NB4 (cell line): Measurements from ENCODE around the gene FREY1.
A peak's percentile ranks its signal among the peaks of the same experiment; 100 is the strongest.

ENCODE experiments used
- DNase-seq: peaks from one replicate; pipeline ENCODE4 v3.0.0; 2010; ENCODE audit warnings: low read depth
- H3K4me3 ChIP-seq: one replicate; pipeline ENCODE4 v1.5.1; 2011; ENCODE audit warnings: mild to moderate bottlenecking, low read depth, low read length, moderate library complexity
- MAX ChIP-seq: IDR thresholded peaks from 2 replicates; pipeline ENCODE4 v1.6.1; 2011; ENCODE audit warnings: low read depth, low read length
- MYC ChIP-seq: IDR thresholded peaks from 2 replicates; pipeline ENCODE4 v1.6.1; 2011; ENCODE audit warnings: low read depth, low read length
- POLR2A ChIP-seq: IDR thresholded peaks from 2 replicates; pipeline ENCODE4 v1.6.1; 2011; ENCODE audit warnings: mild to moderate bottlenecking; ENCODE audit not compliant: insufficient read length; ENCODE audit errors: extremely low read depth
- TF ChIP-seq, protein P1 (sequence below): IDR thresholded peaks from one replicate; pipeline ENCODE4 v1.5.1; 2012; ENCODE audit warnings: low read depth, low read length

Gene FREY1

DNA sequence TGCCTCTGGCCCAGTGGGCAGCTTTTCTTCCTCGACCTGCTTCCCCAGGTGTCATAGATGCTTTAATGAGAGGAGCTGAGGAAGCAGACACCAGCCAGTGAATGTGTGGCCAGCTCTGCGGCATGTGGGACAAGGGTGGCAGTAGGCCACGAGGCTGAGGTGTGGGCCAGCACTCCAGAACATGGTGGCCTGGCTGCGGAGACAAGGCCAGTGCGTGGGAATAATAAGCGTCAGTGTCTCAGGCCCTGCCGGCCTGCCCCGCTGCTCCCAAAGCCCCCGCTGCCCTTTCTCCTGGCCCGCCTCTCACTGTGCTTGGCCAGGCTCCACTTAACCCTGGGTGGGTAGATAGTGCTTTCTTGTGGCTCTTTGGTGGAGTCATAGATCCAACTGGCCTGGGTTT lies 19.5 kb downstream of the FREY1 start:
- DNase-seq = no peak
- TF ChIP-seq MAX (no peak), POLR2A (no peak), MYC (no peak)
- TF ChIP-seq, protein P1, sequence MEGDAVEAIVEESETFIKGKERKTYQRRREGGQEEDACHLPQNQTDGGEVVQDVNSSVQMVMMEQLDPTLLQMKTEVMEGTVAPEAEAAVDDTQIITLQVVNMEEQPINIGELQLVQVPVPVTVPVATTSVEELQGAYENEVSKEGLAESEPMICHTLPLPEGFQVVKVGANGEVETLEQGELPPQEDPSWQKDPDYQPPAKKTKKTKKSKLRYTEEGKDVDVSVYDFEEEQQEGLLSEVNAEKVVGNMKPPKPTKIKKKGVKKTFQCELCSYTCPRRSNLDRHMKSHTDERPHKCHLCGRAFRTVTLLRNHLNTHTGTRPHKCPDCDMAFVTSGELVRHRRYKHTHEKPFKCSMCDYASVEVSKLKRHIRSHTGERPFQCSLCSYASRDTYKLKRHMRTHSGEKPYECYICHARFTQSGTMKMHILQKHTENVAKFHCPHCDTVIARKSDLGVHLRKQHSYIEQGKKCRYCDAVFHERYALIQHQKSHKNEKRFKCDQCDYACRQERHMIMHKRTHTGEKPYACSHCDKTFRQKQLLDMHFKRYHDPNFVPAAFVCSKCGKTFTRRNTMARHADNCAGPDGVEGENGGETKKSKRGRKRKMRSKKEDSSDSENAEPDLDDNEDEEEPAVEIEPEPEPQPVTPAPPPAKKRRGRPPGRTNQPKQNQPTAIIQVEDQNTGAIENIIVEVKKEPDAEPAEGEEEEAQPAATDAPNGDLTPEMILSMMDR = no peak
- H3K4me3 ChIP-seq = no peak overlapping the region

GRCh38 chr11:45886816-45887520 lies 20.1 kb downstream of the FREY1 start:
- no peak overlapping the region for H3K4me3 ChIP-seq
- DNase-seq = no peak
- TF ChIP-seq, protein P1 = no peak
- TF ChIP-seq POLR2A = no peak
- no peak for TF ChIP-seq MAX
- TF ChIP-seq MYC = no peak

GRCh38 chr11:45885921-45886721 lies 20.9 kb downstream of the FREY1 start:
- no peak overlapping the region for H3K4me3 ChIP-seq
- DNase-seq = no peak
- TF ChIP-seq POLR2A = no peak
- no peak for TF ChIP-seq MYC

GRCh38 chr11:45885274-45885920 lies 21.7 kb downstream of the FREY1 start, which contains the start of gene MAPK8IP1:
Gene MAPK8IP1 (plus strand): TSS chr11:45885651. CDS start chr11:45885821, 170 bp downstream.
- DNase-seq = peak; percentile 55
- TF ChIP-seq POLR2A = no peak
- TF ChIP-seq MAX = no peak
- no peak for TF ChIP-seq MYC
- TF ChIP-seq, protein P1 = no peak
- no peak within 1 kb of the TSS for H3K4me3 ChIP-seq

DNA sequence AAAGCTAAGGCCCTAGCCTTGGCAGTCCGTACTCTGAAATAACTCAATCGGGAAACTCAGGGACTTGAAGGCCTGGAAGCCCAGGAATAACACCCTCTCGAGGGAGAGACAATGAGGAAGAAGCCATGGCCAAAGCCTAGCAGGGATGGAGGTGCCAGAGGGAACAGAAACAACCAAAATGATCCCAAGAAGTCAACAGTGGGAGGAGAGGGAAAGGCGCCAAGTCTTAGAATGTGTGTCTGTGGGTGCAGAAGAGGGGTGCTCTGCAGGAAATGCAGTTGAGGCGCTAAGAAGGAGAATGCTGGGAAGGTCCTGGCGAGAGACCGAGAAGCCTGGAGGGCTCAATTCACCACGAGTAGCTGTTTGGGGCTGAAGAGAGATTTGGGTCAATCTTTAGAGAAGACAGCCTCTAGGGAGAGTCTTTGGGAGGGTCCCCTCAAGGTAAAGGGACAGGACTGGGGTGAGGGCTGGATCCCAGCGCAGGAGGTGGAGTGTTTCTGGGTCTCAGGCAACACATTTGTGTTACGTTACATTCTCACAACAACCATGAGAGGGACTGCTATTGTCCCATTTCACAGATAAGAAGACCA lies 22.4 kb downstream of the FREY1 start:
- H3K4me3 ChIP-seq = no peak overlapping the region
- TF ChIP-seq, protein P1 = no peak
- TF ChIP-seq POLR2A (no peak), MAX (no peak)
- DNase-seq = no peak
